ENCODE measurements around the gene FUT1. TPM values are rescaled to one million over a fixed set of nuclear protein-coding genes. Genes with fewer than 3 reads are reported as not detected.
"Not testable (repeated sequence)": the region's sequence is repeated elsewhere in the genome, so short reads cannot be mapped to it uniquely, and the experiment has no call there.

Gene FUT1
- polyA plus RNA-seq, 1 experiment: 0.07 TPM

- Histone ChIP-seq H3K9me3 (ENCODE audit: control insufficient read depth, insufficient read depth, low read length) (no peaks in the 10 kb centered on the region; the same call in 1 of the 2 replicates), H3K27ac (ENCODE audit: low read depth, low read length) (no peak overlapping the region), H3K4me3 (ENCODE audit: low read depth, low read length) (no peak overlapping the region), H3K27me3 (ENCODE audit: control insufficient read depth, insufficient read depth, low read length) (no peaks in the 10 kb centered on the region)
- no peak for DNase-seq (ENCODE audit: low read depth, low spot score)
- CTCF ChIA-PET: no interaction called here
- POLR2A ChIA-PET: no interaction called here
- TF ChIP-seq CTCF (IDR thresholded peaks at IDR 0.05; ENCODE audit: low read depth, low read length): no peak
These were observed 33.7 kb downstream of the FUT1 start for GRCh38 chr19:48718711-48719231.

GRCh38 chr19:48718106-48718505, 34.3 kb downstream of the FUT1 start:
- CTCF ChIA-PET; DNase-seq (ENCODE audit: low read depth, low spot score); POLR2A ChIA-PET: not testable (repeated sequence)

GRCh38 chr19:48716562-48717291, 35.7 kb downstream of the FUT1 start:
- H3K27ac ChIP-seq (ENCODE audit: low read depth, low read length): peak overlapping the region; percentile 31
- H3K9me3 ChIP-seq (ENCODE audit: control insufficient read depth, insufficient read depth, low read length): no peaks in the 10 kb centered on the region; the same call in 1 of the 2 replicates
- H3K4me3 ChIP-seq (ENCODE audit: low read depth, low read length): peak overlapping the region; percentile 27
- ChIA-PET POLR2A (interaction anchor here (0.9 to 1.0 kb wide), 2 partner anchors 8 to 36 kb away, joined by 3 read pairs; no protein-coding TSS in a partner anchor), CTCF (interaction anchor here (0.6 to 0.8 kb wide), 2 partner anchors 41 to 491 kb away, joined by 3 read pairs; no protein-coding TSS in a partner anchor)
- TF ChIP-seq CTCF (IDR thresholded peaks at IDR 0.05; ENCODE audit: low read depth, low read length): no peak
- DNase-seq (ENCODE audit: low read depth, low spot score): no peak
- H3K27me3 ChIP-seq (ENCODE audit: control insufficient read depth, insufficient read depth, low read length): no peaks in the 10 kb centered on the region

More at GRCh38 chr19:48718106-48718505, 34.3 kb downstream of the FUT1 start:
- H3K4me3 ChIP-seq (ENCODE audit: low read depth, low read length); H3K27ac ChIP-seq (ENCODE audit: low read depth, low read length); H3K9me3 ChIP-seq (ENCODE audit: control insufficient read depth, insufficient read depth, low read length); H3K27me3 ChIP-seq (ENCODE audit: control insufficient read depth, insufficient read depth, low read length): not testable (repeated sequence)

- TF ChIP-seq CTCF (IDR thresholded peaks at IDR 0.05; ENCODE audit: low read depth, low read length): no peak
- Histone ChIP-seq H3K9me3 (ENCODE audit: control insufficient read depth, insufficient read depth, low read length) (peaks cover 5% of the 10 kb centered on the region), H3K27me3 (ENCODE audit: control insufficient read depth, insufficient read depth, low read length) (no peaks in the 10 kb centered on the region), H3K27ac (ENCODE audit: low read depth, low read length) (no peak overlapping the region), H3K4me3 (ENCODE audit: low read depth, low read length) (no peak overlapping the region)
- no peak for DNase-seq (ENCODE audit: low read depth, low spot score)
- POLR2A ChIA-PET: interaction anchor here (0.9 to 1.0 kb wide), 2 partner anchors 9 to 35 kb away, joined by 3 read pairs; no protein-coding TSS in a partner anchor
- CTCF ChIA-PET: no interaction called here
These were observed 36.7 kb downstream of the FUT1 start for GRCh38 chr19:48715681-48716171.

- peak overlapping the region; percentile 56 for H3K4me3 ChIP-seq (ENCODE audit: low read depth, low read length)
- DNase-seq (ENCODE audit: low read depth, low spot score): no peak
- H3K9me3 ChIP-seq (ENCODE audit: control insufficient read depth, insufficient read depth, low read length): peaks cover 5% of the 10 kb centered on the region
- POLR2A ChIA-PET: interaction anchor here (0.8 kb wide), 1 partner anchor 96 kb away, joined by 3 read pairs; the partner anchor contains the start of gene SPHK2
- no peaks in the 10 kb centered on the region for H3K27me3 ChIP-seq (ENCODE audit: control insufficient read depth, insufficient read depth, low read length)
- peak overlapping the region; percentile 40 for H3K27ac ChIP-seq (ENCODE audit: low read depth, low read length)
- no peak for TF ChIP-seq CTCF (IDR thresholded peaks at IDR 0.05; ENCODE audit: low read depth, low read length)
- CTCF ChIA-PET: no interaction called here
These were observed 37.4 kb downstream of the FUT1 start for GRCh38 chr19:48714759-48715675.
